GM21367 (cell line): Measurements from ENCODE around the gene CLVS2.

ENCODE experiments used
- ATAC-seq: cut with Tn5 transposase; IDR thresholded peaks from one replicate; pipeline ENCODE4 v1.9.1; 2021; ENCODE audit not compliant: unreplicated experiment

CLVS2 gene, protein sequence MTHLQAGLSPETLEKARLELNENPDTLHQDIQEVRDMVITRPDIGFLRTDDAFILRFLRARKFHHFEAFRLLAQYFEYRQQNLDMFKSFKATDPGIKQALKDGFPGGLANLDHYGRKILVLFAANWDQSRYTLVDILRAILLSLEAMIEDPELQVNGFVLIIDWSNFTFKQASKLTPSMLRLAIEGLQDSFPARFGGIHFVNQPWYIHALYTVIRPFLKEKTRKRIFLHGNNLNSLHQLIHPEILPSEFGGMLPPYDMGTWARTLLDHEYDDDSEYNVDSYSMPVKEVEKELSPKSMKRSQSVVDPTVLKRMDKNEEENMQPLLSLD

DNA sequence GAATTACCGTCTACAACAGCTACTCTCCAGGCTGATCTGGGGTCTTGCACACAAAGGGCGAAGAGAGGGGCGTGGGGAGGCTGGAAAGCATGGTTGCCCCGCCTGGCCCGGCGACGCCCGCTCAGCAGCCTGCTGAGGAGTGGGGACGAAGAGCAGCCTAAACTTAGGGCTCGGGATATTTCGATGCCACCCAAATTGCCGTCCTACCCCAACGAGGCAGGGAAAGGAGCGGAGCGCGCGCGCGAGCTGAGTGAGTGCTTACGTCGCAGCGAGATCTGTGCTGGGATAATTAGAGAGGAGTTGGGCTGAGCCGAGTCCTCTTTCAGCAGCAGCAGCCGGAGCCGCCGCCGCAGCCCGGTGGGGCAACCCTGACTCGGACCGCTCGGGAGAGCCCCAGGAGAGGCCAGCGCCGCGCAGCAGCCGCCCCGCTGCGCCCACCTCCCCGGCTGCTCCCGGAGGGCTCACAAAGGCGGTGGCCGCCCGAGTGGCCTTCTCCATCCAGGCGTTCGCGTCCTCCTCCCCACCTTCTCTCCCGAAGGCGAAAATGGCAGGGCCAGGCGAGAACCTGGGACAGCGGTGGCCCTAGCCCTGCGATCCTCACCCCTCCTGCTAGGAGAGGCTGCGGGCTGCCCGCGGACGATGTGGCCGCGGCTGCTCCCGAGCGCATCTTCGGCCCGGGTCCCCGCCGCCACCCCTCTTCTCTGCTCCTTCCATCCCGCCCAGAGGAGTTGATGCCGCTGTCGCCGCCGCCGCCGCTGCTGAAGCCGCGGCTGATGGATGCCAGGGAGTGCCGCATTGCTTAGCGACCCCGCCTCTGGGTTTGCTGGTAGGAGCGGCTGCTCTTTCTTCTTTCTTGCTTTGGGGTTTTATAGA, at the start of gene CLVS2:
TSS of gene CLVS2 (plus strand) at position 315 of the 873 bp plus-strand sequence. CDS start 1,543 bp downstream, outside the sequence.
- no peak for ATAC-seq

DNA sequence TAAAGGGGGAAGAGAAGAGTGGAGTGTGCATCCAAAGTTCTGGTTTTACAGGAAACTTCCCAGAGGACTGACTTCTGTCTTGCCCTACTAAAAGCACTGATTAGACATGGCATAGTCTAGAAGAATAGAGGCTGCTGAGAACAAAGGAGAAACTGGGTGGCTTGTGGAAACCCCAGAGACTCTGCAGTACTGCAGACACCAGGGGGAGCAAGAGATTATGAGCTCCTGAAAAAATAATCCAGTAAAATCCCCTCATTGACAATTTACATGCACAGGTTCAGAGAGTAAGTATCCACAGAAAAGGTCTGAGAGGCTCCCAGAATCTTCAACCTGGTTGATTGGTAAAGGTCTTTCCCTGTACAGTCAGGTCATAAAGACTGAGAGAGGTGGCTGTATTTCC, 48.7 kb upstream of the CLVS2 start:
- ATAC-seq: no peak

DNA sequence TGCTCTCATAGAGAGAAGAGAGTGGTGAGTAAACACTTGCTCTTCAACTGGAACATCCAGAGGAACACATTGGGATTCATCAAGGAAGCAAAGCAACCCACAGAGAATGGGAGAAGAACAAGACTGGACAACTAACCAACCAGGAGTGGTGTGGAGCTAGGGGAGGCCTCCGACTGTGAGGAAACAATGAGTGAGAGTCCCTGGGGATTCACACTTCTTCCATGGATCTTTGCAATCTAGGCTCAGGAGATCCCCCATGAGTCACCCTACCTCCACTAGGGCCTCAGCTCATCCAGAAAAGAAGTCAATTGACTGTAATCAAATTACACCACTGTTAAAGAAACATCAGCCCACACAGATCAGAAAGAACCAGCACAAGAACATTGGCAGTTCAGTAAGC, 42.3 kb upstream of the CLVS2 start:
- no peak for ATAC-seq

DNA sequence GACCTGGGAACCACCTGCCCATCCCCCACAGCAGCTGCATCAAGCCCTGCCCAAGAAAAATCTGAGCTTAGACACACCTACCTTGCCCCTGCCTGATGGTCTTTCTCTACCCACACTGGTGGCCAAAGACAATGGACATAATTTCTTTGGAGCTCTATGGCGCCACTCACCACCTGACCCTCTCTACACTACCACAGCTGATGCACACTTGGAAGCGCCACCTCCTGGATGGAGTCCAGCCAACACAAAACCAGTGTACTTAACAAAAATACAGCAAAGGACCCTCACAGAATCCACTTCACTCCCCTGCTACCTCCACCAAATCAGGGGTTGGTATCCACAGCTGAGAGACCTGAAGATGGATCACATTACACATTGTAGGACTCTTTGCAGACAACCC, 39.7 kb upstream of the CLVS2 start:
- no peak for ATAC-seq

DNA sequence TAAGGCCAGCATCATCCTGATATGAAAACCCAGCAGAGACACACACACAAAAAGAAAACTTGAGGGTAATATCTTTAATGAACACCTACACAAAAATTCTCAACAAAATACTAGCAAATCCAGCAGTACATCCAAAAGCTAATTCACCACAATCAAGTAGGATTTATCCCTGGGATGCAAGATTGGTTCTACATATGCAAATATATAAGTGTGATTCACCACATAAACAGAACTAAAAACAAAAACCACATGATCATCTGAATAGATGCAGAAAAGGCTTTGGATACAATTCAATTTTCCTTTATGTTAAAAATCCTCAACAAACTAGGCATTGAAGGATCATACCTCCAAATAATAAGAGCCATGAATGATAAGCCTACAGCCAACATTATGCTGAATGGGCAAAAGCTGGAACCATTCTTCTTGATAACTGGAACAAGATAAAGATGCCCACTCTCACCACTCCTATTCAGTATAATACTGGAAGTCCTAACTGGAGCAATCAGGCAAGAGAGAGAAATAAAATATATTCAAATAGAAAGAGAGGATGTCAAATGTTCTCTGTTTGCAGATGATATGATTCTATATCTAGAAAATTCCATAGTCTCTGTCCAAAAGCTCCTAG, 33.9 kb upstream of the CLVS2 start:
- no peak for ATAC-seq

DNA sequence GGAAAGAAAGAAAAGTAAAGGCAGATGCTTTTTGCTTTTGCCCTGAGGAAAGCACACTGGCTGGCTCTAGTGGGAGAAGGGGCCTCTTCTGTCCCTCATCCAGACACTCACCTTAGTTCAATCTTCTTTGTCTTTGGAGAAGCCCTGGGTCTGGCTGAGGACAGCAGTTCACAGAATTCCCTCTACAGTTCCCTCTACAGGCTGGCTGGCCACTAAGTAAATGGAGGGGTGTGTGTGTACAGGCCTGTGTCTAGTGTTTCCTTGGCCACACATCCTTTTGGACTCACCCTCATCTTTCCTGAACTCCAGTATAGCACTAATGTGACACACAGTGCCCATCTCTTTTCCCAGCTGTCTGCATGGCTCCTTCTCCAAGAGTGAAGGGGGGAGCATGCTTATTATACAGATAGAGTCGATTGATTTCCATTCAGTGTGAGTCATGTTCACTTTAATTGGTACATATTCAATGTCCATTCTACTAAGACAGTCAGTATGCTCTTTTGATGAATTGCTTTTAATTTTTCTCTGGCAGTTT, 26.0 kb upstream of the CLVS2 start:
- ATAC-seq: no peak

DNA sequence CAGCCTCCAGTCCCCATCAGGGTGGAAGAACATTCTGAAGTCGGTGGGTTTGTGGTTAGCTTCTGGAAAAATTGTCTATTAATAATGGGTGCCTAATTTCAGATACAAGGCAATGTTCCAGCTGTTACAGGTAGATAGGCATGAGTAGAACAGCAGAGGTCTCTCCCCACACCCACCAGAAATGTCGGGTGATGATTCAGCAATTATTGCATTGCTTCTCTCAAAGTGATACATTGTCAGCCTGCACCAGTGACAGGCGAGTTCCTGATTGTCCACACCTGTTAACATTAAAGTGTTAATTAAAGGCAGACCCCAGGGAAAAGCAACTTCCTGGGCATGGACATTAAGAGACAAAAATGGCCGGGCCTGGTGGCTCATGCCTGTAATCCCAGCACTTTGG, 18.9 kb upstream of the CLVS2 start:
- ATAC-seq: no peak

DNA sequence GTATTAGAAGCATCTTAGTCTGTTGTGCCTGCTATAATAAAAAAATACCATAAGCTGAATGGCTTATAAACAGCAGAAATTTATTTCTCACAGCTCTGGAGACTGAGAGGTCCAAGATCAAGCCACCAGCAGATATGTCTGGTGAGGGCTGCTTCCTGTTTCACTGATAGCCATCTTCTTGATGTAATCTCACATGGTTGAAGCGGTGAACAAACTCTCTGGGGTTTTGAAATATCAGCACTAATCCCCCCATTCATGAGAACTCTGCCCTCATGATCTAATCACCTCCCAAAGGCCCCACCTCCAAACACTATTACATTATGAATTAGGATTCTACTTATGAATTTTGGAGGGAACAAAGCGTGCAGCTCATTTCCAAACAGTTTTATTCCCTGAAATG, 11.6 kb upstream of the CLVS2 start:
- no peak for ATAC-seq

DNA sequence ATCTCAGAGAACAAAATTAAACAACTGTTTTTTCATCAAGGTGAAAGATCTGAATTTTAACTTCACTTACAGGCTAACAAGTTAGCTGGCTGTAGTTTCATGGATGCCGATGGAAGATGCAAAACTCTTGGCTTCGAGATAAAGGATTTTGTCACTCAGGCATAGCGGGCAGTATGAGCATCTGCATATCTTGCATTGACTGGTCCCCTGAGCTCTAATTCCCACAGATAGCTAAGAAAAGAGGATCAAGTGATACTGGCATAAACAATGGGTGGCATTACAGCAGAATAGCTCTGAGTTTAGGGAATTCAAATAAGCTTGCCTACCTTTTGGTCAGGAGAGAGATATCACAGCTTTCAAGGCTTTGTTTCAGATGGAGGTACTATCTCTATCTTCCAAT, 1.8 kb upstream of the CLVS2 start:
- ATAC-seq: no peak

DNA sequence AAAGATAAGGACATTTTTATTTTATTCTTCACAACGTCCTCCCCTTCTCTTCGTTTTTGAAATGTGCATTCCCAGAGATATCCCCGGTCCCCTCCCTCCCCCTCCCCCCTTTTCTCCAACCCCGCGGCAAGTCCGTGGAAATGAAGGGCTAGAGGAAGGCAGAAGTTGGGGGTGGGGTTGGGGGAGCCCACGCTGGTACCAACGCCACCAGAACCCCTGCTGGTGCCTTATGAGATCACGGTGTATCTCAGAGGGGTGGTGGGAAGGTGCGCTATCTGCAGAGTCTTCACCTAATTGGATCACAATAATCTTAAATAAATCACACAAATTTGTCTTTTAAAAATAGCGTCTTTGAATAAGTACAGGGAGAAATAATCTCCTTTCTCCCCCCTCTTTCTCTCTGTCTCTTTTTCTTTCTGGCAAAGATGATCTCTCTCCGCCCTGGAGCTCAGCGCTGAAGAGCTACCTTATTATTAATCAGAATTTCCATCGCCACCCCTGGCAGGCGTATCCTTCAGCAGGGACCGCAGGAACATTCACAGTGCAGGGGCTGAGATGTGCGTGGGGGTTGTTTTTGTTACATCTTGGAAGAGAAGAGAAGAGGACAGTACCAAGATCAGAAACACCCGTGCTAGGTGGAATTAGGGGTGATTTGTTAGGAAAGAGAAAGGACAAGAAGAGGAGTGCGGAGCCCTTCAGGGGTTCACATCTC, 915 bp downstream of the CLVS2 start:
- no peak for ATAC-seq

DNA sequence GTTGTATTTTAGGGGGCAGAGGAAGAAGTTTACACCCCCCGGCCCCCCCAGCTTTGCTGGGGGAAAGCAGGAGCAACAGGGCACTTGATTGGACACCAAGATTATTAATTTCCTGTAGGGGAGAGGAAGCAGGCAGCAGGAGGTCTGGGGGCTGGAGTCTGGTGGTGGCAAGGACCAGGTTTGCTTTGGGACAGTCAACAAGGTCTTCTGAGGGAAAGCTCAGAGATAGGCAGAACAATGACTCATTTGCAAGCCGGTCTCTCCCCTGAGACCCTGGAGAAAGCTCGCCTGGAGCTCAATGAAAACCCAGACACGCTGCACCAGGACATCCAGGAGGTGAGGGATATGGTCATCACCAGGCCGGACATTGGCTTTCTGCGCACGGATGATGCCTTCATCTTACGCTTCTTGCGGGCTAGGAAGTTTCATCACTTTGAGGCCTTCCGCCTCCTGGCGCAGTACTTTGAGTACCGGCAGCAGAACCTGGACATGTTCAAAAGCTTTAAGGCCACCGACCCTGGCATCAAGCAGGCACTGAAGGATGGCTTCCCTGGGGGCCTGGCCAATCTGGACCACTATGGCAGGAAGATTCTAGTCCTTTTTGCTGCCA, 1.6 kb downstream of the CLVS2 start:
- ATAC-seq: no peak

DNA sequence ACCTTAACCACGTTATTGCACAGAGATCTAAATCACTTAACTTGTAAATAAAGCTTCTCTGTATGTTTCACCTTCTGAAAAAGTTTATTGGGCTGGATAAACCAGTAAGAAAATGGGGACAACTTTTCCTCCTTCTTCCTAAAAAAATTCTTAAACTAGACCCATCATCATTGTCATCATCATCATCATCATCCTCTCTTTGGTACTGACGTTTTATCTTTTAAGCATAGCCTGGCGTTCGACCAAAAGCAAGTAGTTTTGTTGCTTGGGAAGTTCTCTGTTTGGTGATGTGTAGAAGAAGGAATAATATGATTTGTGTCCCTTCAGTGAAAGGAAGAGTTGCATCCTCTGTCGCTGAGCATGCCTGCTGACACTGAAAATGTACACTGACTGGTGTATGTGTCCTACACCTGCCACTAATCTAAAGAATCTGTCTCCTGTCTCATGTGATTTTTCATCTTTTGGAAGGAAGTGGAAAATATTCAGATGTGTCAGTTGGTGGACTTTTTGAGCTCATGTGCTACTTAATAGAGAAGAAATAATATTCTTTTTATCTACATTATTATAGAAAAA, 2.5 kb downstream of the CLVS2 start:
- no peak for ATAC-seq

DNA sequence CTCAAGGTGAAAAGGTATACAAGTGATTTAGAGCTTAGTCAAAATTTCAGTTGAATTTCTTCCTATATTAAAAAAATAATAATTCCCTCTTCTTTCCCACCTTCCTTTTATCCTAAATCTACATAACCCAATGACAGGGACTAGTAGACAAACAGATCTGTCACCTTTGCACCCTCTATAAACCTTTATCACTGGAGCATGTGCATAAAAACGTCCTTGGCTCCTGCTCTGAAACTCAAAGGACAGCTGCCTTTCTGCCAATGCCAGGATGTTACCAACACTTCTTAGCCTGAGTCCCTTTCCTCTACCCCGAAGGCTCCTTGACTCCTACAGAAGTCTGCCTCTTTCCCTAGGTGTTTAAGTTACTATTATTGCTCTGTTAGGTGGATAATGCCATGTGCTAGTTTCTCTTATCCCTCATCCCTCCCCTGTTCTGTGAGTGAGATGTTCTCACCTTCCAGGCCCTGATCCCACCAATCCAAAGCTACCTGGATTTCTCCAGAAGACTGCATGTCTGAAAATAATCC, 4.3 kb downstream of the CLVS2 start:
- ATAC-seq: no peak

DNA sequence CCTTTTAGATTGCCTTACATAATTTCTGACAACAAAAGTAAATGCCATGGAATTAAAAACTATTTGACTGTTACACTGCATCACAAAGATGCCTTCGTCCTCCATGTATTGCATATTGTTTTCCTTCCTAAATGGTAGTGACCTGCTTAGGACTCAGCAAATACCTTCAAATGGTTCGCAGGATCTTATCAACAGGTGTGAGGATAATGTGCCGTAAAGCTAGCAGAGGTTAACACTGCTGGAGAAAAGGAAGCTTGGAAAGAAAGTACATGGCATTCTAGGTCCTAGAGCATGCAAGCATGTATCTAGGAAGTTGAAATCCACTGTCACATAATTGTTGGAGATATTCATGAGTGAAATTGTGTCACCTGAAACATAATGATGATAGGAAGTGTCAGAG, 5.5 kb downstream of the CLVS2 start:
- ATAC-seq: no peak

DNA sequence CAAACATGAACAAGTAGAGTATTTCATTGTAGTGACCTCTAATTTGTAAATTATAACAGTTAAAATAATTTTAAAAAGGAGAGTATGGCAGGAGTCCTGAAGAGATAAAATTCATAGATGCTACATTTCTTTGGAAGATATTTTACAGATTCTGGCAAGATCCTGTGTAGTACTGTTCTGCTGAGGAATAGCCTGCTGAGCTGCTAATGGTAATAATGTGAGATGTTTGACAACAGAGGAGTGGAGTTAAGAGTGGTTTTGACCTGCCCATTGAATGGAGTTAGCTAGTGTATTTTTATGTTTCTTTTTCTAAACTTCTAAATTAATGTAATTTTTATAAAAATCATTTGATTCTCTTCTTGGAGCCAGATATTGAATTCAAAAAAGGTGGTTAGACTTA, 11.8 kb downstream of the CLVS2 start:
- no peak for ATAC-seq

DNA sequence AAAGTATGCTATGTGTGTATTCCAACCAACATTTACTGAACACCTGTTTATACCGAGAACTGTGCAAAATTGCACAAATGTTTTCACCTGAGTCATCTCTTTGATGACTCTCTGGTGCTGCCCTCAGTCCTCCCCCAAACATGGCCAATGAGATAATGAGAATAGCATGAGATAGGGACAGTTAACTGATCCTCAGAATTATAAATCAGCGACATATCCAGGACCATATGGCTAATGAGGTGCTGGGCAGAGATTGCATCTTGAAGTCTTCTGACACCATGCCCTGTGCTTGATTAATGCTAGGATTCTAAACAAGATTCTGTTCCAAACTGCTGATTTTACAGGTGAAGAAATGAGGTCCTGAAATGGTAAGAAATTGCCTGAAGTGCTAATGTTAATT, 13.0 kb downstream of the CLVS2 start:
- ATAC-seq: no peak

DNA sequence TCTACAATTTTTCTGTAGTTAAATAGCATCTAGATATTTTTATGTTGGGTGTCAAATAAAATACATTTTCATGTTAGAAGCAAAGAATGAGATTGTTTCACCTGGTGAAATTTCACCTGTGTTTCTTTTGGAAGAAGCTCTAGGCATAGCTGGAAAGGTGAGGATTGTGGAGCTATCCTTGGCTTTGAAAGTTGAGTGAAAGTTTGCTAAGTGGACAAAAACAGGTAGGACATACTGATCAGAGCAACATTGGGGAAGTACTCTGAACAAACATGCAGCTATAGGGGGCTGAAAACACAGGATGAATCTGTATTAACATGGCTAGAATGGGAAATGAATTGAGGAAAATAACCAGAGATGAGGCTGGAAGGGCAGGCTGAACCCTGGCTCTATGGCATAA, 18.8 kb downstream of the CLVS2 start:
- no peak for ATAC-seq

DNA sequence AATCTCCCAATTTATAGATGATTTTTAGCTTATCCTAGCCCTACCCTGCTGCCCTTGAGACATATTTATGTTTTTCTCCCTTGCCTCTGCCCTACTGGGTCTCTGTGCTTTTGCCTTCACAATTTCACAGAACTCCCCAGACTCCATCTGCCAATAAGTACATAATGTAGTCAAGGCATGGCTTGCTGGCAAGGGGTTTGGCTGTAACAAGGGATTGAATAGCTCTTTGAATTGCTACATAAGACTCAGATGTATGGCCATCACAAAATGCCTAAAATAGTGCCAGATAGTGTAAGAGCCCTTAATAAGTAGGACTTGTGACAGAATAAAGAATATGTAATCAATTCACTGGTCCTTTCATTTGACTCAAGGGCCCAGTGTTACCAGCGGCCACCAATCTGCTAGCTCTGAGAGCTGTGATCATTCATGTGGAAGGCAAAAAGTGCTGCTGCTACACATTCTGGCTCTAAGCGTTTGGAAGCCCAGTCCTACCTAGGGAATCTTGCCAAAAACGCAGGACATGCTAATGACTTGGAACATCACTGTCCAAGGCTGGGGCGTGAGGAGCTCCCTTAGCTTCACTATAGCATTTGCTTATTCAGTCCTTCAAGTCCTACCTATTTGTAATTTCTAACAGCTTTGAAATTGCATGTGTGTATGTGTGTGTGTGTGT, 20.5 kb downstream of the CLVS2 start:
- no peak for ATAC-seq

DNA sequence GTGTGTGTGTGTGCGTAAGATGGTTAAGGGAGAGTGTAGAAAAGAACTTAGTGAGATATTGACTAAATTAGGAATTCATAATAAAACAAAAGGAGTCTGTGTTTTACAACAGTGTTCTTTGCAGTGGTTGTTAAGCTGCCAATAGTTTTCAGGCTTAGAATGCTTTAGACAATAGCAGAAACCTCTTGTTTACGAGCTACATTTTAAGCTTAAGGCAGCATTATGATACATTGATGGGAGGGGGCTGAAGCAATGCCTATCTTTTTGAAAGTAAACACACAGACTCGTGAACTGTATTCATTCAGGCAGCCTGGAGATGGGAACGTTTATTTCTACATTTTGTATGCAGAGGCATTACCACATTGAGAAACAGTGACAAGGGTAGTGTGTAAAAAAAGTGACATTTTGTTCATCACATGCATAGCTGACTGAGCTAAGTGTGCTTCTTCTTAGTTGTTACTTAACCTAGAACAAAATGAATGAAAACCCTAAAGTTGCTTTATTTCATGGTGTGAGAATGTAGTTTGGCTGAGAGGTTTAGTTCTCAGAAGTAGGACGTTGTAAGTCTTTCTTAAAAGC, 21.2 kb downstream of the CLVS2 start:
- no peak for ATAC-seq
